ENCODE data around the gene GRB2. TPM values are rescaled to one million over a fixed set of nuclear protein-coding genes. Genes with fewer than 3 reads are reported as not detected.
"Not testable (repeated sequence)": the region's sequence is repeated elsewhere in the genome, so short reads cannot be mapped to it uniquely, and the experiment has no call there.

GRB2 gene
- total RNA-seq, 1 donor: 98.0 TPM

GRCh38 chr17:75352079-75352569 lies 53.4 kb downstream of the GRB2 start:
- no peak for DNase-seq (ENCODE audit: low read depth)
- H3K4me3 ChIP-seq (ENCODE audit: low read depth, low read length): no peak overlapping the region
- TF ChIP-seq CTCF (IDR thresholded peaks at IDR 0.05; ENCODE audit: insufficient read depth, low read depth, low read length): no peak

- TF ChIP-seq CTCF (IDR thresholded peaks at IDR 0.05; ENCODE audit: insufficient read depth, low read depth, low read length): no peak
- H3K4me3 ChIP-seq (ENCODE audit: low read depth, low read length): no peak overlapping the region
- no peak for DNase-seq (ENCODE audit: low read depth)
These were observed 54.8 kb downstream of the GRB2 start for GRCh38 chr17:75350706-75351105.

- no peak for TF ChIP-seq CTCF (IDR thresholded peaks at IDR 0.05; ENCODE audit: insufficient read depth, low read depth, low read length)
- DNase-seq (ENCODE audit: low read depth): no peak
- H3K4me3 ChIP-seq (ENCODE audit: low read depth, low read length): no peak overlapping the region
These were observed 55.4 kb downstream of the GRB2 start for GRCh38 chr17:75350029-75350428.

GRCh38 chr17:75349589-75349988 lies 55.9 kb downstream of the GRB2 start:
- DNase-seq (ENCODE audit: low read depth): no peak
- TF ChIP-seq CTCF (IDR thresholded peaks at IDR 0.05; ENCODE audit: insufficient read depth, low read depth, low read length): no peak
- no peak overlapping the region for H3K4me3 ChIP-seq (ENCODE audit: low read depth, low read length)

- no peak overlapping the region for H3K4me3 ChIP-seq (ENCODE audit: low read depth, low read length)
- DNase-seq (ENCODE audit: low read depth): no peak
- TF ChIP-seq CTCF (IDR thresholded peaks at IDR 0.05; ENCODE audit: insufficient read depth, low read depth, low read length): no peak
These were observed 57.0 kb downstream of the GRB2 start for GRCh38 chr17:75348386-75349012.

GRCh38 chr17:75346906-75347305 lies 58.6 kb downstream of the GRB2 start:
- TF ChIP-seq CTCF (IDR thresholded peaks at IDR 0.05; ENCODE audit: insufficient read depth, low read depth, low read length): no peak
- DNase-seq (ENCODE audit: low read depth): peak; percentile 78
- H3K4me3 ChIP-seq (ENCODE audit: low read depth, low read length): no peak overlapping the region

GRCh38 chr17:75346368-75346767 lies 59.1 kb downstream of the GRB2 start:
- H3K4me3 ChIP-seq (ENCODE audit: low read depth, low read length): not testable (repeated sequence)

More at GRCh38 chr17:75346368-75346767, 59.1 kb downstream of the GRB2 start:
- not testable (repeated sequence) for DNase-seq (ENCODE audit: low read depth)
